H9 (cell line): ENCODE results near the gene NOS3. TPM values are rescaled to one million over a fixed set of nuclear protein-coding genes. Genes with fewer than 3 reads are reported as not detected.
A peak's percentile ranks its signal among the peaks of the same experiment; 100 is the strongest.

Source experiments
- DNase-seq: peaks from one replicate; pipeline ENCODE4 v3.0.0-alpha.2; 2017
- H2AFZ ChIP-seq: one replicate; pipeline ENCODE4 v1.6.1; 2013; ENCODE audit warnings: mild to moderate bottlenecking, low read length, control low read depth, moderate library complexity
- H2AK5ac ChIP-seq: 2 replicates; pipeline ENCODE4 v1.6.1; 2013; ENCODE audit warnings: low read length, control low read depth, mixed read lengths; ENCODE audit not compliant: insufficient read length
- H2BK120ac ChIP-seq: one replicate; pipeline ENCODE4 v1.6.1; 2013; ENCODE audit warnings: low read depth, mild to moderate bottlenecking, low read length, control low read depth, inconsistent platforms; ENCODE audit not compliant: poor library complexity, severe bottlenecking
- H2BK12ac ChIP-seq: 2 replicates; pipeline ENCODE4 v1.6.1; 2013; ENCODE audit warnings: low read length, control low read depth, mixed read lengths, low read depth; ENCODE audit not compliant: insufficient read length
- H2BK15ac ChIP-seq: 2 replicates; pipeline ENCODE4 v1.6.1; 2013; ENCODE audit warnings: low read depth, low read length, control low read depth
- H2BK20ac ChIP-seq: one replicate; pipeline ENCODE4 v1.6.1; 2013; ENCODE audit warnings: low read depth, mild to moderate bottlenecking, low read length, control low read depth, inconsistent platforms; ENCODE audit not compliant: poor library complexity, severe bottlenecking
- H2BK5ac ChIP-seq: 2 replicates; pipeline ENCODE4 v1.6.1; 2013; ENCODE audit warnings: low read length, control low read depth, mixed read lengths; ENCODE audit not compliant: insufficient read length
- H3K14ac ChIP-seq: 2 replicates; pipeline ENCODE4 v1.6.1; 2013; ENCODE audit warnings: low read length, control low read depth; ENCODE audit not compliant: insufficient read depth
- H3K18ac ChIP-seq: 2 replicates; pipeline ENCODE4 v1.6.1; 2013; ENCODE audit warnings: low read depth, mild to moderate bottlenecking, mixed read lengths, low read length, control low read depth; ENCODE audit not compliant: insufficient read length
- H3K23ac ChIP-seq: 2 replicates; pipeline ENCODE4 v1.6.1; 2013; ENCODE audit warnings: low read length, control low read depth, mixed read lengths, low read depth; ENCODE audit not compliant: insufficient read length
- H3K23me2 ChIP-seq: 2 replicates; pipeline ENCODE4 v1.6.1; 2013; ENCODE audit warnings: low read depth, mild to moderate bottlenecking, mixed read lengths, low read length, control low read depth; ENCODE audit not compliant: insufficient read length, poor library complexity, severe bottlenecking
- H3K27ac ChIP-seq: 2 replicates; pipeline ENCODE4 v1.5.1; 2013; ENCODE audit warnings: low read length, control low read depth, mixed read lengths, low read depth; ENCODE audit not compliant: insufficient read length
- H3K27me3 ChIP-seq: 2 replicates; pipeline ENCODE4 v1.6.1; 2013; ENCODE audit warnings: low read length, control low read depth, inconsistent platforms; ENCODE audit not compliant: insufficient read depth
- H3K4ac ChIP-seq: 2 replicates; pipeline ENCODE4 v1.6.1; 2013; ENCODE audit warnings: low read depth, mild to moderate bottlenecking, control low read depth, inconsistent platforms, low read length, moderate library complexity
- H3K4me1 ChIP-seq: 2 replicates; pipeline ENCODE4 v1.6.1; 2013; ENCODE audit warnings: low read length, control low read depth, inconsistent platforms; ENCODE audit not compliant: insufficient read depth
- H3K4me2 ChIP-seq: 2 replicates; pipeline ENCODE4 v1.6.1; 2013; ENCODE audit warnings: low read length, control low read depth, mixed read lengths; ENCODE audit not compliant: insufficient read length, insufficient read depth
- H3K56ac ChIP-seq: 2 replicates; pipeline ENCODE4 v1.6.1; 2013; ENCODE audit warnings: low read depth, mild to moderate bottlenecking, mixed read lengths, low read length, control low read depth; ENCODE audit not compliant: insufficient read length
- H3K79me1 ChIP-seq: 2 replicates; pipeline ENCODE4 v1.6.1; 2013; ENCODE audit warnings: low read depth, mild to moderate bottlenecking, moderate library complexity, low read length, control low read depth, inconsistent platforms; ENCODE audit not compliant: insufficient read depth, poor library complexity, severe bottlenecking
- H3K79me2 ChIP-seq: 2 replicates; pipeline ENCODE4 v1.6.1; 2013; ENCODE audit warnings: low read length, control low read depth, inconsistent platforms; ENCODE audit not compliant: insufficient read depth
- H3K9ac ChIP-seq: 2 replicates; pipeline ENCODE4 v1.6.1; 2013; ENCODE audit warnings: low read length, control low read depth, mixed read lengths; ENCODE audit not compliant: insufficient read length; ENCODE audit errors: extremely low read depth
- H3K9me3 ChIP-seq: one replicate; pipeline ENCODE4 v1.6.1; 2013; ENCODE audit warnings: low read depth, low read length, inconsistent platforms; ENCODE audit not compliant: control insufficient read depth
- H3T11ph ChIP-seq: one replicate; pipeline ENCODE4 v1.6.1; 2013; ENCODE audit warnings: mild to moderate bottlenecking, low read length, control low read depth, inconsistent platforms
- H4K20me1 ChIP-seq: one replicate; pipeline ENCODE4 v1.6.1; 2013; ENCODE audit not compliant: control insufficient read depth, insufficient read length, insufficient read depth
- H4K5ac ChIP-seq: 2 replicates; pipeline ENCODE4 v1.6.1; 2013; ENCODE audit warnings: low read depth, mild to moderate bottlenecking, mixed read lengths, low read length, control low read depth; ENCODE audit not compliant: insufficient read length
- H4K8ac ChIP-seq: replicated peaks from 2 replicates; pipeline ENCODE4 v1.6.1; 2013; ENCODE audit warnings: low read length, control low read depth, mixed read lengths, low read depth; ENCODE audit not compliant: insufficient read length
- H4K91ac ChIP-seq: 2 replicates; pipeline ENCODE4 v1.6.1; 2013; ENCODE audit warnings: low read depth, mild to moderate bottlenecking, moderate library complexity, mixed read lengths, low read length, control low read depth; ENCODE audit not compliant: insufficient read length
- H3K27ac Mint-ChIP-seq, 3 experiments: 2 replicates in 2 of 3; 3 replicates in 1 of 3; pipeline ENCODE4 v1.8.0; 2020 to 2021; ENCODE audit warnings: mixed read lengths in 3 of 3, mild to moderate bottlenecking in 1 of 3, moderate library complexity in 1 of 3
- H3K27me3 Mint-ChIP-seq: 2 replicates; pipeline ENCODE4 v1.8.0; 2021; ENCODE audit warnings: low read depth, mild to moderate bottlenecking, moderate library complexity, mixed read lengths
- H3K36me3 Mint-ChIP-seq, 3 experiments: 2 replicates in 2 of 3; 3 replicates in 1 of 3; pipeline ENCODE4 v1.8.0; 2020 to 2021; ENCODE audit warnings: low read depth in 3 of 3, mixed read lengths in 3 of 3; ENCODE audit not compliant: insufficient read depth in 1 of 3
- H3K4me1 Mint-ChIP-seq, 2 experiments: 2 replicates each; pipeline ENCODE4 v1.8.0; 2020; ENCODE audit warnings: mixed read lengths in 2 of 2
- H3K4me3 Mint-ChIP-seq, 2 experiments: 2 replicates in 1 of 2; 3 replicates in 1 of 2; pipeline ENCODE4 v1.8.0; 2020 to 2021; ENCODE audit warnings: mild to moderate bottlenecking in 2 of 2, mixed read lengths in 2 of 2, moderate library complexity in 1 of 2
- H3K9me3 Mint-ChIP-seq, 2 experiments: 2 replicates in 1 of 2; 3 replicates in 1 of 2; pipeline ENCODE4 v1.8.0; 2020; ENCODE audit warnings: mild to moderate bottlenecking in 2 of 2, mixed read lengths in 2 of 2, moderate library complexity in 1 of 2
- WGBS: extraction: QIAGEN DNeasy Blood & Tissue Kit; methylation state at CpG from one replicate; pipeline ENCODE4 v1.1.7; 2013; ENCODE audit warnings: missing lambda C conversion rate, low lambda C conversion rate, mixed read lengths; ENCODE audit not compliant: insufficient read length; ENCODE audit errors: extremely low coverage; 5-methylcytosine and 5-hydroxymethylcytosine counted together
- total RNA-seq: library from RNA; stranded (reverse); gene quantifications from 2 replicates; pipeline ENCODE4 v1.2.1, GENCODE V29; 2021
- TF ChIP-seq, protein P1 (sequence below): fragments of 200-600 bp; sonication (generic); conservative IDR thresholded peaks from 3 replicates; pipeline ENCODE4 v1.8.0; 2021; ENCODE audit warnings: antibody characterized with exemption, mild to moderate bottlenecking

NOS3 gene
- total RNA-seq, 1 experiment from 2014 or later, result 4.5 TPM

DNA sequence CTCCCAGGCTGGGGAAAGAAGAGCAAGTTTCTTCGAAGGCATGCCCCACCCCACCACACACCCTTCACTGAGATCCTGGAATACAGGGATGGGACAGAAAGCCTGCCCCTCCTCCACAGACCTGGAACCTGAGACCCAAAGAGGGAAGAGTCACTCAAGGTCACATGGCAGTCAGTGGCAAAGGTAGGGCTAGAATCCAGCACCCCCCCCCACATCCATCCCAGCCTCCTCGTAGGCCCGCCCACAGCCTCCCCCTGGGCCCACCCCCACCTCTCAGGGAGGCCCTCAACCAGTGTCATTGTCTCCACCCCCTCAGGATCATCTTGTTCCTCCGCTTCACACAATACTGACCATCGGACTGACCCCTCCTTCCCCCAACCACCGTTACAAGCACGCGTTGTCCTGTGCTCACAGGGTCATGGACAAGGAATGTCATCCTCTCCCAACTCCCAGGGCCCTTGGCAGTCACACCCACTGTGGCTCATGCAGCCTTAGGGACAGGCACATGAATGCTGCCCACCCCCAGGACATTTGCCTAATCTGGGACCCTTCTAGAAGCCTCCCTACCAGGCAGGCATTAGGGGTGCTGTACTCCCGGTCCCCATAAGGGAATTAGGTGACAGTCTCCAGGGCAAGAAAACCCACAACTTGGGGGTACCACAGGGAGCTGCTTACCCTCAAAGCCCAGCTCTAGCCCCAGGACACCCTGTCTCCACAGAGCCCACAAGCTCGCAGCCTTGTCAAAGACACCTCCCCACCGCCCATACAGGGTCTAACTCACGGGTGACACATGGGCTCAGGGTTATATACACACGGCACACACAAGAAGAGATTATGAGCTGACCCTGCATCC lies 14.1 kb upstream of the NOS3 start:
- Histone ChIP-seq H3K23me2 (peaks cover 19% of the 10 kb centered on the region), H3K14ac (no peak overlapping the region), H3K9ac (no peak overlapping the region), H2BK12ac (no peak overlapping the region), H2BK5ac (no peak overlapping the region), H2BK20ac (no peak overlapping the region), H3K4me2 (peak overlapping the region; percentile 32), H4K5ac (no peak overlapping the region), H3K79me1 (no peaks in the 10 kb centered on the region), H4K91ac (no peak overlapping the region), H3K27ac (no peak overlapping the region), H3K23ac (no peak overlapping the region), H2BK120ac (no peak overlapping the region), H3K4ac (no peak overlapping the region), H3K27me3 (peaks cover 7% of the 10 kb centered on the region; the same call in 1 of the 2 replicates), H3K18ac (no peak overlapping the region), H2AK5ac (no peak overlapping the region), H3K4me1 (peaks cover 5% of the 10 kb centered on the region; the same call in 1 of the 2 replicates), H3T11ph (no peak overlapping the region), H3K79me2 (no peaks in the 10 kb centered on the region), H3K9me3 (no peaks in the 10 kb centered on the region), H4K8ac (no peak overlapping the region), H2BK15ac (no peak overlapping the region), H2AFZ (no peak overlapping the region), H4K20me1 (no peaks in the 10 kb centered on the region), H3K56ac (no peak overlapping the region)
- peaks cover 74% of the 10 kb centered on the region for H3K27me3 Mint-ChIP-seq
- H3K36me3 Mint-ChIP-seq, result peaks cover 0 to 3% (median 0%) of the 10 kb centered on the region in 3 experiments; a peak in 1 of 7 replicates
- no peak overlapping the region; a peak in 1 of 7 replicates for H3K27ac Mint-ChIP-seq
- no CpG with 5 or more reads among the region's 13 CpGs for WGBS
- DNase-seq, result peak; percentile 87
- TF ChIP-seq, protein P1, sequence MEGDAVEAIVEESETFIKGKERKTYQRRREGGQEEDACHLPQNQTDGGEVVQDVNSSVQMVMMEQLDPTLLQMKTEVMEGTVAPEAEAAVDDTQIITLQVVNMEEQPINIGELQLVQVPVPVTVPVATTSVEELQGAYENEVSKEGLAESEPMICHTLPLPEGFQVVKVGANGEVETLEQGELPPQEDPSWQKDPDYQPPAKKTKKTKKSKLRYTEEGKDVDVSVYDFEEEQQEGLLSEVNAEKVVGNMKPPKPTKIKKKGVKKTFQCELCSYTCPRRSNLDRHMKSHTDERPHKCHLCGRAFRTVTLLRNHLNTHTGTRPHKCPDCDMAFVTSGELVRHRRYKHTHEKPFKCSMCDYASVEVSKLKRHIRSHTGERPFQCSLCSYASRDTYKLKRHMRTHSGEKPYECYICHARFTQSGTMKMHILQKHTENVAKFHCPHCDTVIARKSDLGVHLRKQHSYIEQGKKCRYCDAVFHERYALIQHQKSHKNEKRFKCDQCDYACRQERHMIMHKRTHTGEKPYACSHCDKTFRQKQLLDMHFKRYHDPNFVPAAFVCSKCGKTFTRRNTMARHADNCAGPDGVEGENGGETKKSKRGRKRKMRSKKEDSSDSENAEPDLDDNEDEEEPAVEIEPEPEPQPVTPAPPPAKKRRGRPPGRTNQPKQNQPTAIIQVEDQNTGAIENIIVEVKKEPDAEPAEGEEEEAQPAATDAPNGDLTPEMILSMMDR, result no peak
- H3K4me3 Mint-ChIP-seq, result peak overlapping the region; percentile 66 to 90
- H3K4me1 Mint-ChIP-seq, result peaks cover 45 to 63% of the 10 kb centered on the region in 2 experiments
- H3K9me3 Mint-ChIP-seq, result no peaks in the 10 kb centered on the region; a peak in 2 of 5 replicates
